Erythroblast (primary cell): ENCODE measurements around the gene RETREG1.

ENCODE experiments used
- GATA1 ChIP-seq: IDR thresholded peaks from 2 replicates; pipeline ENCODE4 v1.6.1; 2011; ENCODE audit warnings: low read depth, mild to moderate bottlenecking, control low read depth, low read length, moderate library complexity
- POLR2A ChIP-seq: IDR thresholded peaks from 2 replicates; pipeline ENCODE4 v1.6.1; 2011; ENCODE audit warnings: mild to moderate bottlenecking, low read length

DNA sequence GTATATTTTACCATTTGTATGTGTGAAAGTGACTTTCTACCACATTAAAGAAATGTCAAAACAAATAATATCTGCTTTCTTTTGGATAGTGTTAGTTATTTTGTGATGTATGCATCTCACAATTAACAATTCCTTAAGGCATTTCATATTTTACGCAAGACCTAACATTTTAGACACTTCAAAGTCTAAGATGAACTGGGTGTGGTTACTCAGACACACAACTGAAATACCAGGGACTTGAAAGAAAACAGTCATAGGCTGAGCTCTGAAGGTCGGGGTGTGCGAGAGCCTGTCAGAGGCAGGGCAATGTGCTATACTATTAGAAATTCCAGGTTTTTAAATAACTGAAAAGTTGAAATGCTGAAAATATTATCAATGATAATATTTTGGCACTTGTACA, 106.7 kb downstream of the RETREG1 start:
- no peak for TF ChIP-seq POLR2A
- no peak for TF ChIP-seq GATA1
